GM12891 (cell line): ENCODE results near the gene TMEM135.

Experiments used
- PAX5 ChIP-seq: IDR thresholded peaks from 2 replicates; pipeline ENCODE4 v1.6.1; 2011; ENCODE audit warnings: low read length, moderate library complexity, mild to moderate bottlenecking; ENCODE audit not compliant: insufficient read depth, severe bottlenecking
- POLR2A ChIP-seq: IDR thresholded peaks from 2 replicates; pipeline ENCODE4 v1.6.1; 2011; ENCODE audit warnings: low read depth, low read length, control low read depth
- POLR2AphosphoS5 ChIP-seq: IDR thresholded peaks from 2 replicates; pipeline ENCODE4 v1.6.1; 2011; ENCODE audit warnings: low read depth, low read length, control low read depth
- POU2F2 ChIP-seq: IDR thresholded peaks from 2 replicates; pipeline ENCODE4 v1.6.1; 2011; ENCODE audit warnings: low read depth, mild to moderate bottlenecking, control low read depth, low read length, moderate library complexity
- SPI1 ChIP-seq: IDR thresholded peaks from 2 replicates; pipeline ENCODE4 v1.6.1; 2011; ENCODE audit warnings: low read depth, low read length, control low read depth
- TAF1 ChIP-seq: IDR thresholded peaks from 2 replicates; pipeline ENCODE4 v1.6.1; 2011; ENCODE audit warnings: low read depth, low read length, control low read depth

DNA sequence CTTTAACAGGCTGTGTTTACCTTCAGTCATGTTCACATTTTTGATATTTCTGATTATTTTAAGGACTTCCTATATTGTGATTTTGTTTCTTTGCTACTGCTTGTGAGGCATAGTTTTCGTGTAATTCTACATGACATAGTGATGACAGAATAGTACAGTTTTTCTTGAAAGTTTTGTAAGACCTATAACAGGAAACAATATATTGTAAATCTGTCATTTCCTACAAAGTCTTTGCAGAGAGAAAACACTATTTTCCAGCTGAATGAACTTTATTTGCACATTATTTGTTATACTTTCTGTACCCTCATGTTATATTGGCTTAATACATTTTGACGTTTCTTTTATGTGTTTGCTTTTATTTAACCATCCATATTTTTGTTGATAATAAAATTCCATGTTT lies 191.1 kb downstream of the TMEM135 start:
- TF ChIP-seq POLR2A (no peak), POLR2AphosphoS5 (no peak), TAF1 (no peak), POU2F2 (no peak), SPI1 (no peak), PAX5 (no peak)
